Measurements from ENCODE around the gene TAGAP. TPM values are rescaled to one million over a fixed set of nuclear protein-coding genes. Genes with fewer than 3 reads are reported as not detected.

TAGAP gene
- total and polyA plus RNA-seq, 10 of the 15 experiments (the other 5 are each of a cell fraction or from before 2014, with no cell fraction given) = 5.3 to 27.4 (median 18.9) TPM

- ChIA-PET POLR2A (interaction anchor here (0.6 to 0.7 kb wide), 2 partner anchors 11 to 112 kb away, joined by 4 read pairs; no protein-coding TSS in a partner anchor), RAD21 (ENCODE audit: unreplicated experiment) (interaction anchor here (1.1 to 1.2 kb wide), 2 partner anchors 113 to 144 kb away, joined by 3 to 6 read pairs; no protein-coding TSS in a partner anchor), SMC1A (ENCODE audit: uncharacterized antibody, unreplicated experiment) (interaction anchor here (0.6 to 1.3 kb wide), 3 partner anchors 9 to 143 kb away, joined by 3 to 4 read pairs (median 3); partner anchors contain the start of gene RSPH3), CTCF (interaction anchor here (0.9 to 1.7 kb wide), 6 partner anchors 14 to 145 kb away, joined by 3 to 8 read pairs (median 4); no protein-coding TSS in a partner anchor)
- intact Hi-C loops (cut with micrococcal nuclease; ENCODE audit: unreplicated experiment) = no loop called here
- Histone ChIP-seq H3K27ac (ENCODE audit: control insufficient read depth, insufficient read depth) (no peak overlapping the region), H3K9ac (ENCODE audit: control insufficient read depth, insufficient read depth, low read length) (no peak overlapping the region), H4K20me1 (ENCODE audit: control insufficient read depth, insufficient read depth) (no peaks in the 10 kb centered on the region), H3K4me1 (ENCODE audit: control insufficient read depth, insufficient read depth, low read length) (no peaks in the 10 kb centered on the region), H3K27me3 (replicated peaks in 1 of 2; ENCODE audit: control insufficient read depth in 2 of 2, insufficient read depth in 2 of 2, low read length in 1 of 2) (no peaks in the 10 kb centered on the region), H3K4me2 (ENCODE audit: control insufficient read depth, insufficient read depth) (no peak overlapping the region), H3K79me2 (ENCODE audit: control insufficient read depth, insufficient read depth, low read length) (no peaks in the 10 kb centered on the region), H3K4me3 (no peak overlapping the region), H2AFZ (ENCODE audit: control insufficient read depth, low read depth, low read length) (no peak overlapping the region), H3K9me3 (replicated peaks; ENCODE audit: control insufficient read depth, insufficient read depth, low read length) (no peaks in the 10 kb centered on the region; the same call in 2 of the 3 replicates), H3K36me3 (ENCODE audit: control insufficient read depth in 2 of 2, insufficient read depth in 2 of 2, low read length in 1 of 2) (no peaks in the 10 kb centered on the region)
- no TSS peak for BruUV-seq (replicated peaks)
- in situ Hi-C loops (cut with MboI) = no loop called here
- peak; percentile 82 for ATAC-seq
- 67% methylated on average over 2 of the region's 2 CpGs for WGBS (ENCODE audit: insufficient coverage, insufficient replicate concordance, low lambda C conversion rate, missing lambda C conversion rate)
- no peak for FAIRE-seq
- DNase-seq (ENCODE audit: low read depth, low spot score) = no peak
- TF ChIP-seq ELK1 (IDR thresholded peaks at IDR 0.05; ENCODE audit: low read depth, low read length) = no peak
- TF ChIP-seq TCF12 (IDR thresholded peaks at IDR 0.05; ENCODE audit: low read depth, low read length) = no peak
- TF ChIP-seq BACH1 (IDR thresholded peaks at IDR 0.05; ENCODE audit: borderline replicate concordance) = no peak
- no peak for TF ChIP-seq STAT3 (IDR thresholded peaks at IDR 0.05; ENCODE audit: low read depth, low read length)
- no peak for TF ChIP-seq MTA2 (IDR thresholded peaks at IDR 0.05; ENCODE audit: low read depth)
- no peak for TF ChIP-seq USF2 (IDR thresholded peaks at IDR 0.05; ENCODE audit: borderline replicate concordance, low read depth, low read length)
- TF ChIP-seq ZNF687 (IDR thresholded peaks at IDR 0.05) = no peak
- TF ChIP-seq CHD2 (IDR thresholded peaks at IDR 0.05; ENCODE audit: borderline replicate concordance, low read depth, low read length) = no peak
- TF ChIP-seq NFIC (IDR thresholded peaks at IDR 0.05; ENCODE audit: low read depth, low read length) = no peak
- TF ChIP-seq SREBF2 (IDR thresholded peaks at IDR 0.05; ENCODE audit: low read length) = no peak
- no peak for TF ChIP-seq ZNF592 (IDR thresholded peaks at IDR 0.05)
- TF ChIP-seq SPI1 (IDR thresholded peaks at IDR 0.05; ENCODE audit: borderline replicate concordance, insufficient read depth, low read depth, low read length) = no peak
- no peak for TF ChIP-seq RAD51 (IDR thresholded peaks at IDR 0.05)
These were observed 53.6 kb downstream of the TAGAP start for GRCh38 chr6:158991017-158991723.
